ENCODE measurements around the gene HAND2.
A peak's percentile ranks its signal among the peaks of the same experiment; 100 is the strongest.

The HAND2 gene

DNA sequence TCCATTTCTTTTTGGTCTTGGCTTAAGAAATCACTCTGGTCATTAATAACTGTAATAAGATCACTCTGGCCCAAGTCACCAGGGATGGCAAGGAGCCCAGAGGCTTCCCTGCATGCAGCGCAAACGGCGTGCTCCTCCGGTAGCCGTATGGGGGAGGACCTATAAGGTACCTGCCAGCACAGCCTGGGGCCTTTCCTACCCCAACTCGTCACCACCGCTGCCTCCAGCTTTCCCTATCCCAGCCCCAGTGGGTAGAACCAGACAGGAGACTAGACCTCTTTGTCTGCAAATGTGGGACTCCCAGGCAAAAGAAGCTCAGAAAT lies 25.9 kb downstream of the HAND2 start:
- no peak for DNase-seq

DNA sequence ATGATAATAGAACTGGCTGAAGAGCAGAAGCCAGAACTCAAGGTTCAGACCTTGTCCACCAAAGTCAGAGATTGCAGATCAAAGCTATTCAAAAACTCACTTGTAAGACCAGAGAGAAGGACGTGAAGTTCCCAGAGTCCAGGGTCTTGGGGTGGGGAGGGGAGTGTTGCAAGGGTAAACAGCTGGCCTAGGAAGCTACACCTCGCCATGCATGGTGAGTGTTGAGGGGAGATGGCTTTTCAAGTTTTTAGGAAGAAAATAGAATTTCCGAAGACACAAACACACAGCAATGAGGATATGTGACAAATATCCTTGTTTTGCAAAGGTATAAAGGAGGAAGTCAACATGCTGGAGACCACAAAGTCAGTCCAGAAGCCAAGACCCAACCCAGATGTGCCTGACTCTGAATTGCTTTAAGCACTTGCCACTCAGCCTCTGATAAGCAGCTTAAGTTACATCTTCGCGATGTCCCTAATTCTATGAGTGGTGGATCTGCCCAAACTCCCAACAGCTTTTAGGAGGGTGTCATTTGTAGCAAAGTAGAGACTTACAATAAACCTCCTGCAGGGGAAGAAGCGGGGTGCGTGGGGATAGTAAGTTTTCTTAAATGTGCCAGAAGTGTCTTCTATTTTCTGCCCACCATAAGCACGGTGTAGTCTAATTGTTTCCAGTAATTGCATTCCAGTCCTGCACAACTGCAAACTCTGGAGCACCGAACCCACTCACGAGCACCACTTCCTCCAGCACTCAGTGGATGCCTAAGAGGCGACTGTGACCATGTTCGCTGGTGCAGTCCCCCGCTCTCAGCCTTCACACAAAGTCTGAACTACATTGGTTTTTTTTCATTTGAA lies 26.5 kb downstream of the HAND2 start:
- no peak for DNase-seq

DNA sequence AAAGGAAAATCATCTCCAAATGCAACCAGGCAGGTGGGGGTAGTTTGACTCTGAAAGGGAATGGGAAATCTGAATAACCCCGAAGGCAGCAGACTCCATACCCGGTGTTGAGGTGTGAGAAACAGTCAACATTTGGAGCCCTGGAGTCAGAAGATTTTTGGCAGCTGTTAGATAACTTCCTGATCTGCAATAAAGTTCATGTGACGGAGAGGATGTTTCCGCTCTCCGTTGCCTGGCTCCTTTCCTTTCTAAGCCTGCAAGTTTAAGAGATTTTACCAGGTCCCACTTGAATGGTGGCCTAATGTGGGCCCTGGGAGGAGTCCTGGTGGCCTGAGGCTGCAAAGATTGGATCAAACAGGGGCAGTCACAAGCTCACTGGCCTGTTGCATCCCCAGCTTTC lies 27.7 kb downstream of the HAND2 start:
- no peak for DNase-seq

DNA sequence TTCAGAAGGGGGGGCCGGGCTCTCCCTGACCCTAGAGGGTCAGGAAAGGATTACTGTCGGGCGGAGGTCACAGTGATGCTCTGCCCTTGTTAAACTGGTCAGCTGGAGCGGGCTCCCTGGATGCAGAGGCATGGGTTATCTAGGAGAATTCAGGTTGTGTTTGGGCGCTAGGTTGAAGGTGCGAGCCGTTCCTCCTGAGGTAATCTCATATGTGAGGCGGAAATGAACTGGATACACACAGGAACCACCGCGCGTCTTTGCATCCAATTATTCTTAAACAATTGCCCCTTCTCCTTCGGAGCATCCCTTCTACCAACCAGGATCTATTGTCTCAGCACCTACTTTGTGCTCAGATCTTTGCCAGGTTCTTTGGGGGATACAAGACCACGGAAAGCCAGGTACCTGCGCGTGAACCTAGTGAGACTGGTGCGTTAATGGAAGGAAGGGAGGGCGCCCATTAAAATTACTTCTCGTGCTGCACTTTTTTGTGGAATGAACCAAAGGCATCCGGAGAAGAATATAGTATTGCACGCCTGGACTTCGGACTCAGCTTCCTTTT lies 28.4 kb downstream of the HAND2 start:
- DNase-seq, result no peak

DNA sequence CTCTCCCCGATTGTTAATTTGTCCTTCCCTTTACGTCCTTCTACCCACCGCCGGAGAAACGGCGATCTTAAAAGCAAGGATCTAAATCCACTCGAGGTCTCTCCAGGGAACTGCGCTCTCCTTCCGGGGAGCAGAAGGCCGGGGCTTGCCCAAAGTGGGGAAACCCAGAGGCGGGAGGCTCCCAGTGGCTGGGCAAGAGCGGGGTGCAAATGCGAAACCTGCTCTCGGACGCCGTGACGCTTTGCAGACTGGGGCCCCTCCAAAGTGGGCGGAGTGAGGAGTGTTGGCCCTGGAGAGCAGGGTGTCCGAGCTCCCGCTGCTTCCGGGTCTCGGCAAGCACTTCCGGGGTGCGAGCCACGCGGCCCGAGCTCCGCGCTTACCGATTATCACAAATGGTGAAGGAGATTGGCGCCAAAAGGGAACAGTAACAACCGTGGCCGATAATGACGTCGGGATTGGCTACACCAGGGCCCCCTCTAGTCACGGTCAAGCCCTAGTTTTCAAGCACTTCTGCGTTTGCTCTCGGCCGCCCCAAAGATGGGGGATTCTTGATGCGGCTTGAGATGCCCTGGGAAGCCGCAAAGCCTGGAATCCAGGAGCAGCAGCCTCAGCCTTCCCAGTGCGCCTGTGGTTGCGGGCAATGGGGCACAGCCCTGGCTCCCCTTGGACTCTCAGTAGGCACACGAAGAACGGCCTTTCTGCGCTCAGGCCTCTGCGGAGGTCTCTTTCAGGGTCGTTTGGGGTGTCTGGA lies 29.0 kb downstream of the HAND2 start:
- DNase-seq, result no peak

DNA sequence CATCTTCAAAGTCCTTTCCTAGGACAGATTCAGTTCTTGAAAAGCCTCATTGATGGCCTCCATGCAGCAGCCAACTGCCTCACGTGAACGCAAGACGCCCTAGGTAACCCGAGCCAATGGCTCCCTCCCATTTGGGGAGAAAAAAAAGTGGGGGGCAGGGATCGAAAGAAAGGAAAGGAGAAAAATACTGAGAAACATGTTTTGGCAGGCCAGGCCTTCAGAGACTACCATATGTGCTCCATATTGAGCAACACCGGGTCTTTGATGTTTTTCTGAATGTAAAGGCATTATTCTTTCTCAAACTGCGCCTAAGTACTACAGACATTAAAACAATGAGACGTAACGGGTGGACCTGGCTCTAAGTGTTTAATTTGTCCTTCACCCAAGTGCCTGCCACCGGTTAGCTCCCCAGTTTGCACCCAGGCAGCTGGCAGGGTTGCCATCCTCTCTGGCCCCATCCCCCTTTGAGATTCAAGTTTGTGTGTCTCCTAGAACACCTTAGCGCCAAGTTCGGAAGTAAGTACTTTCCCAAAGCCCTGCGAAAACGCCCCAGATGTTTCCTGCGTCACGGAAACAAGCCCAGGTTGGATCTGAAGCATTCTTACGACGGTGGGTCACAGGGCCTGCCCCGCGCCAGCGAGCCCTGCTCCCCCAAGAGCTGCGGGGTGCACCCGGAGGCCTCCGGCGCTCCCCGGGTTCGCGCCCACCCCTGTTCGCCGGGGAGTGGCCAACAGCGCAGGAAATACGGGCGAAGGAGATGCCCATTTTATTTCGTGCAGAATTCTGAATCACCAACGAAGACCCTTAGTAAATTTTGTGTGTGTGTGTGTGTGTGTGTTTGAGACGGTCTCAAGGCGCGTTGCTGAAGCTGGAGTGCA lies 30.1 kb downstream of the HAND2 start:
- DNase-seq, result no peak

DNA sequence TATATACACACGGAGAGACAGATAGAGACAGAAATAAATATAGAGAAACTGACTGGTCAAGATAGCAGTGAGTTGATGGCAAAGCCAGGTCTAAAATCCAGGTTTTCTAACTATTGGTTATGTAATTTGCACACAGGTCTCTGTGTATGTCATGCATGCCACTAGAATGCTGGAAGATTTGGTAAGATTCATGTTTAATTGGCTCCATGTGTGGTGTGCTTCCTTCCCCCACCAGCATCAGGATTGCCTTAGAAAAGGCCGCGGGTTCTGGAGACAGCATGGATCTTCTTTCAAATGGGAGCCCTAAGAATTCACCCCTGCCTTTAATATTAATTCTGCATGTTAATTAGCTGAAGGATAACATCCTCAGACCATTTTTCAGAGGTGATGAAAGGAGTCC lies 31.3 kb downstream of the HAND2 start:
- no peak for DNase-seq

DNA sequence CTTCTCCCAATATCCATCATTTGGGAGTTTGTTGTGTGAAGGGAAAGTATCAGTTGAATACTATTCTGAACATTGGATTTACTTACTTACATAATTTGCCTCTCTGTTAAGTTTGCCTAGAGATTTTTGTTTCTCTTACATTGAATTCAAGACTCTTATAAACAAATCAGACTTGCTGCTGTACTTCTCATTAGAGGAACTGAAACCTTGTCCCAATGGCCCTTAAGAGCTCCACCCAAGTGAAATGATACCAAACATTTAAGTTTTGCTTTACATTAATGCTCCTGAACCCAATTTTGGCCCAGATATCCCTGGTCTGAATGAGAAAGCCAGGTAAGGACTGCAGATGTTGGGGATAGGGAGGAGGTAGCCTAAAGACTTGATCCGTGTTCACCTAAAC lies 32.0 kb downstream of the HAND2 start:
- no peak for DNase-seq

DNA sequence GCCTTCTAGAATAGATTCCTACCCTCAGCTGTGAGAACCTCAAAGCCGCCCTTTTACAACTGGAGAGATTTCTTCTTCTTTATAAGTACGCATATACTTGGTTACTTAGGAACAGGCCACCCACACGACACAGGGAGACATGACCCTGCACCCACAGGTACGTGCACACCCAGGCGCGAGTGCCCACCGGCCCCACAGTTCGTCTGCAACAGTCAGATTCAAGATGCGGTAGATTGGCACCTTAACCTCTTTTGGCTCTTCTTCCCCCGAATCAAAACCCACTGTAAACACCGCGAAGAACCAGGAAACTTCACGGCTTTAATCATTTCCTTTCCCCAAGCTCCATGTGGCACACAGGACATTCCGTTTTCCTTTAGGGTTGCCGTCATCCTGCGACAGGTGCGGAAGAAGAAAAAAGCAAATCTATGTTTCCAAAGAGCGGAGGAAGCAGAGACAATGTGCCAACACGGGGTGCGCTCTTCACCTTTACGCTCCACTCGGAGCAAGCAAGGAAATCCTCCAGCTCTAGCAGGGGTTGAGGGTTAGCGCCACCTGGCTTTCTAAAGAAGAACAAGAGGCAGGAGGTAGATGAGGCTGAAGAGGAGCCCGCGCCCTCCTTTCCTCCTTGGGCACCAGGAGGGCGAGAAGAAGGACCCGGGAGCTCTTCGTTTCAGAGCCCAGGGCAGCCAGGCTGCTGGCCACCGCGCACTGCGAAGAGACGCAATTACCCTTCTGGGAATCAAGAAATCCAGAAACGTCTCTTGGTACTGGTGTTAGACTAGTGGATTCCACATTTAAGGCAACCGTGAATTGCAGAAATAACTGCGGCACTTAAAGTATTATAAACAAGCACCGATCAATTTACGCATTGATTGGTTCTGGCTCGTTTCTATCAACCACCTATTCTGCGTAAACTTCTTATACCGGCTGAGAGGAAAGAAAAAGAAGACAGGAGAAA lies 35.7 kb downstream of the HAND2 start:
- peak in 36 of 58 donors; percentile 7 to 65 (median 28) for DNase-seq

DNA sequence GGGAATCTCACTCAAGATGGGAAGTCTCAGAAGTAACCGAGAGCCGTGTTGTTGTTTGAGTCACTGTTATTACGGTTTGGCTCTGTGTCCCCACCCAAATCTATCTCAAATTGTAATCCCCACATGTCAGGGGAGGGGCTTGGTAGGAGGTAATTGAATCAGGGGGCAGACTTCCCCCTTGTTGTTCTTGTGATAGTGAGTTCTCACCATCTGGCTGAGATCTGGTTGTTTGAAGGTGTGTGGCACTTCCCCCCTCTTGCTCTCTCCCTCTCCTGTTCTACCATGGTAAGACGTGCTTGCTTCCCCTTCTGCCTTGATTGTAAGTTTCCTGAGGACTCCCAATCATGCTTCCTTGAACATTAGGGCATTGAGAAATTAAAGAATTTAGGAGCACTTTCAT lies 37.0 kb downstream of the HAND2 start:
- DNase-seq, result no peak

DNA sequence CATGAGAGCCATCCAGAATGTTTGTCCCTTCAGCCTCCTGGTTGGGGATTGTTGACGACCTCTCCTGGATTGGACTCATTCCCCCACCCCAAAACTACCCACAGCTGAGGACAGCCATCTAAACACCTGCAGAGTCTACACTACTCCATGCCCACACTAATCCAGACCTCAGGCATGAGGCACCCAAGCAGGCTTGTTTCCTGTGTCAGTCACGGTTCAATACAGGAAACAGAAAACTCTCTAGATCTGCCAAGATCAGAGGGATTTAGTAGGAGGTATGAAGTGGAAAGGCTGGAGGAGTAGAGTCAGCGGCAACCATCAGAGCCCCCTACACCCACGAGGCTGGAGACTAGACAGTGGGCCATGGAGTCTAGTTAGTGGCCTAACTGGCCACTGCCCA lies 37.7 kb downstream of the HAND2 start:
- no peak for DNase-seq

DNA sequence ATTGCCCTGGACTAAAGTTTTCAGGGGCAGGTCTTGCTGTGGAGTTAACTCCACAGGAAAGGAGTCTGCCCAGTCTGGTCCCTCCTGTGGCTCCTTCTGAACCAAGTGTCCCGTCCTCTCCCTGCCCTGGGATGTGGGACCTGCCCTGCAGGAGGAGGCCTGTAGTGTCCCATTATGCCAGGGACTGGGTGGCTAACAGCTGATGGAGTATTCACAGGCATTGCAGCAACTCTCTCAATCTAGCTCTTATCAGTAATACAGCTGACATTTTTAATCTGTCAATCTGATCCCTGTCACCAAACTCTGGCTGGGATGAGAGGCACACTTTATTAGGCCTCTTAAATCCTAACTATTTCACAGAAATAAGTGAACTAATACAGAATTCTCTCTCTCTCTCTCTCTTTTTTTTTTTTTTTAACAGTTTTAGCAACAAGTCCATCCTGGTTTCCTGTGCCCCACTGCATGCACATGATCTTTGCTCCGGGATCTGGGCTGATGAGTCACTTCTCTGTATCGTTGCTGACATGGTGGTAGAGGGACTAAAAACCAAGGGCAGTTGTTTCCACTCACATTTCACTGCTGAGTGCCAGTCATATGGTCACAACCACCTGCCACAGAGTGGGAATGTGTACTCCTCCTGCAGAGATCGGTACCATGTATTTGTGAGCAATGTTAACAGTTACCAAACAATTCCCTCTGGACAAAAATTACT lies 39.1 kb downstream of the HAND2 start:
- DNase-seq, result no peak

DNA sequence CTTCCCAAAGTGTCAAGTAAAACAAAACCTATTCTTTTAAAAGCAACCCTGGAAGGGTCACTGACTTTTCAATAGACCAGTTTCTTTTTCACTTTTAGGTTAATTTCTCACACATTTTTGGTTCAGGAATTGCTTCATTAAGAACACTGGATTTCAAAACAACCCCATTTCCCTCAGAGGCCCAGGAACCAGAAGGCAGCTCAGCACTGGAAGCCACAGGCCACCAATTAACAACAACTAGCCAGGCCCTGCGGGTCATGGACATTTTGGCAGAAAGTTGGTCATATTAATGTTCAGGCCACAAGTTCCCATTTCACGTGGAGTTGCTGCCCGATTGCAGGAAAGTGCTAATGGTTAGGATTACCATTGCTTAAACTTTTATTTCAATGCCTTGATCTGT lies 39.8 kb downstream of the HAND2 start:
- no peak for DNase-seq

DNA sequence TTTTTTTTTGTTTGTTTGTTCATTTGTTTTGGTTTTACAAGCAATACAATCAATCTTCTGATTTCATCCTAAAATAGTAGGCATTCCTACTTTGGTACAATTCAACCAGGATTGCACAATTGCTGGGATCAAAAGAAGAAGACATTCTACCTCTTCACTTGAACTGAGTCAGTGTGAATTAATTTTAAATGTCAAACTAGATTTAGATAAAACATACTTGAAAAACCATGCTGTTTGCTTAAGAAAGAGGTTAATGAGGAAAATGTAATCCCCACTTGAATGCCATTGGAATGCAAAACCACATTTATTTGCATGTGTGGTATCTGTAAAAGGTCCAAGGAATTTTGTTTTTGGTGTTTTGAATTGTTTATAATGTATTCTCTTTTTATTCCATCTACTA lies 40.5 kb downstream of the HAND2 start:
- DNase-seq, result no peak

DNA sequence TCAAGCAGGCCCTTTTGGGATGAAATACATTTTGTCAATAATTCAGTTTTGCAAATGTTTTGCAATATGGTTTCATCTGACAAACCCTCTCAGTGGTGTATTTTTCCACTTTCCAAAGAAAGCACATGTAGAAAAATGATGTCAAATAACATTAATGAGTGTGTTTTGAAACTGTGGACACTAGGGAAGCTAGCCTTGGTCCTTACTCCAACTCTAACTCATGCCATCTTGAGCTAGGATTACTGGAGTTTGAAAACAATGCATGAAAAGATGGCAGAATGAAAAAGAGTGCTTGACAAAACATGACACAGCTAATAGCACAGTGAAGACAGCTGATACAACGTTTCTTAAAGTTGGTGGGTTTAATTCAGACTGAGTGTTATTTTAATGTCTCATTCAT lies 41.4 kb downstream of the HAND2 start:
- no peak for DNase-seq

DNA sequence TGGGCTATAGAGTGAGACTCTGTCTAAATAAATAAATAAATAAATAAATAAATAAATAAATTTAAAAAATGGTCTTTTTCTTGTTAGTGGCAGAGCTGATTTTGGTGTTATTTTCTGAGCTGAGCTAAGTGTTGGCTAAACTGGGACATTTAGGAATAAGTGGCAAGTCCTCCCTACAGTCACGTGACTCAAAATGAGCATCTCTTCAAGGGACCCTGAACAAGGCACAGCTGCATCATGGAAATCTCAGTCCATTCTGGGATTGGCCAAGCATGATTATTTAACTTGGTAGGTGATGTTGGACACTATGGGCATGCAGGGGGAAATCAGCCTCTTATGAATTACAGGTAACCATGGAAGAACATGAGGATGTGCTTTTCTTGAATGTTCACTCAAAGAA lies 42.0 kb downstream of the HAND2 start:
- no peak for DNase-seq

DNA sequence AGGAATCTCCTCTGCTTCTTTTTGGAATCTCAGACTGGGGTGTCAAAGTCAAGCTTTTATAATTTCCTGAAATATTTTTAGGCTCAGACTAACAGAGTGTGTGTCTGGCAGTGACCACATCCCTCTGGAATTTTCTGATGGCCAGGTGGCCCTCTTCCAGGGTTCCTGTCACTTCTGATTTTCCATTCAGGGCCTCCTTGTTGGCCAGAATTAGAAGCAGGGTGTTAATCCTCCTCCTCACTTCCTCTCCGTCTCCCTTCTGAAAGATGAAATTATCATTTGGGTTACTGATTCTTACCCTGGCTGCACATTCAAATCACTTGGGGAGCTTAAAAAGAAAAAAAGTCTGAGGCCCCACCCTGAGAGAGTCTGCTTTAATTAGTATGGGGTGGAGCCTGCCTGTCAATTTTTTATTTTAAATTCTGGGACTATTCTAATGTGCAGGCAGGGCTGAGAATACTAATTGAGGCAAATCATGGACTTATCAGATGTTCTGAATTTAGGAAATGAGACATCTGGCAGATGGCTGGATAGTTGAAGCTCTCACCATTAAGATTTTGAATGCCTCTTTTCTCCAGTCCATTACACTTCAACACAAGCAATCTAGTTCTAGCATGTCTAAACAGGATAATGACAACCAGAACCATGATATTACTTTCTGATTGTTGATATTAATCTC lies 43.2 kb downstream of the HAND2 start:
- DNase-seq, result no peak

DNA sequence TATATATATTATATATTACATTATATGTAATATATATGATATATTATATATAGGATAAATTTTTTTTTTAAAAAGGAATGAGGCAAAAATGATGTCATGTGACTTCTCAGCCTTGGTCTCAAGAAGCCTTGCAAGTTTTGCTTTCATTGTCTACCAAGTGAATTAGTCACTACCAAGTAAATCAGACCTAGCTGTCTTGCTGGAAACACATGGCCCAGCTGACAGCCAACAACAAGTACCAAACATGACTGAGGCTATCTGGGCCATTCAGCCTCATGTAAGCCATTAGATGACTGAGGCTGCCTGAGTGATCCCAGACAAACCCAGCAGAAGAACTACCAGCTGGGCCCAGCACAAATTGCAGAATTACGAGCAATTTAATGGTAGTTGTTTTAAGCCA lies 44.9 kb downstream of the HAND2 start:
- no peak for DNase-seq

DNA sequence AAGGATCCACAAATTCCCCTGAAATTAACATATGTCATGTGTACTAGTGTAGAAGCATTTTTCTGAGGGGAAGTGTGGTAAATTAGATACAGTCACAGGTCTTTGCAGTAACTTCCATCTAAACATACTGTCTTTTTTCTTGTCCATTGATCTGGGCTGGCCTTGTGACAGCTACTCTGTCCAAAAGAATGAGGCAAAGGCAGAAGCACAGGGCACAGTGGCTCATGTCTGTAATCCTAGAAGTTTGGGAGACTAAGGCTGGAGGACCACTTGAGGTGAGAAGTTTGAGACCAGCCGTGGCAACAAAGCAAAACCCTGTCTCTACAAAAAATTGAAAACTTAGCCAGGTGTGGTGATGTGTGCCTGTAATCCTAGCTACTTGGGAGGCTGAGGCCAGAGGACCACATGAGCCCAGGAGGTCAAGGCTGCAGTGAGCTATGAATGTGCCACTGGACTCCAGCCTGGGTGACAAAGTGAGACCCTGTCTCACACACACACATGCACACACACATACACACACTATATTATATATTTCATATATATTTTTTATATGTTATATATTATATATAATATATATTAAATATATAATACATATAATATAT lies 47.6 kb downstream of the HAND2 start:
- DNase-seq, result no peak
